IMR-90 (cell line): ENCODE results near the gene SGCA. TPM values are rescaled to one million over a fixed set of nuclear protein-coding genes. Genes with fewer than 3 reads are reported as not detected.

ENCODE experiments used
- ATAC-seq: fragments of 200-7000 bp; cut with Tn5 transposase; 2 replicates; pipeline ENCODE4 v1.9.1; 2020; ENCODE audit warnings: low read depth, mild to moderate bottlenecking, moderate library complexity
- BruUV-seq: library from RNA; stranded (reverse); fragments of 400-500 nt; replicated peaks from 2 replicates; lab custom pipeline; 2021; lab: Mats Ljungman, UMichigan
- CTCF ChIA-PET: fragments of 300-600 bp; formaldehyde crosslinking; extraction: SDS; loops from one replicate; lab custom pipeline; 2021; ENCODE audit warnings: antibody characterized with exemption; lab: Yijun Ruan, JAX
- POLR2A ChIA-PET: fragments of 300-600 bp; sonication (Branson Sonifier 250); formaldehyde crosslinking; loops from one replicate; lab custom pipeline; 2022; ENCODE audit warnings: antibody characterized with exemption; ENCODE audit not compliant: unreplicated experiment; lab: Charles Lee
- DNase-seq: peaks from one replicate; pipeline ENCODE4 v3.0.0; 2013
- H2AFZ ChIP-seq: replicated peaks from 2 replicates; pipeline ENCODE3; 2013; ENCODE audit warnings: low read length, mild to moderate bottlenecking; ENCODE audit not compliant: poor library complexity
- H2AK5ac ChIP-seq: 2 replicates; pipeline ENCODE4 v1.6.1; 2013; ENCODE audit warnings: low read depth, low read length, inconsistent platforms
- H2AK9ac ChIP-seq: replicated peaks from 2 replicates; pipeline ENCODE3; 2013; ENCODE audit warnings: mild to moderate bottlenecking, low read depth, low read length, moderate library complexity; ENCODE audit not compliant: poor library complexity
- H2BK120ac ChIP-seq: 2 replicates; pipeline ENCODE4 v1.6.1; 2013; ENCODE audit warnings: low read depth, low read length, inconsistent platforms
- H2BK15ac ChIP-seq: 3 replicates; pipeline ENCODE4 v1.6.1; 2013; ENCODE audit warnings: low read depth, low read length, inconsistent platforms
- H2BK20ac ChIP-seq: 2 replicates; pipeline ENCODE4 v1.6.1; 2013; ENCODE audit warnings: low read depth, mild to moderate bottlenecking, inconsistent platforms, low read length, moderate library complexity
- H2BK5ac ChIP-seq: 2 replicates; pipeline ENCODE4 v1.6.1; 2013; ENCODE audit warnings: mild to moderate bottlenecking, low read depth, low read length, inconsistent platforms; ENCODE audit not compliant: poor library complexity, severe bottlenecking
- H3K14ac ChIP-seq: replicated peaks from 2 replicates; pipeline ENCODE4 v1.6.1; 2013; ENCODE audit warnings: low read depth, low read length, inconsistent platforms
- H3K18ac ChIP-seq: 2 replicates; pipeline ENCODE4 v1.6.1; 2013; ENCODE audit warnings: low read depth, low read length, control low read depth
- H3K23ac ChIP-seq: 2 replicates; pipeline ENCODE4 v1.6.1; 2013; ENCODE audit warnings: low read depth, low read length, inconsistent platforms
- H3K27ac ChIP-seq: 2 replicates; pipeline ENCODE4 v1.5.1; 2013; ENCODE audit warnings: mild to moderate bottlenecking, control low read depth, low read length; ENCODE audit not compliant: insufficient read depth
- H3K27me3 ChIP-seq: 2 replicates; pipeline ENCODE4 v1.6.1; 2013; ENCODE audit warnings: low read length; ENCODE audit not compliant: control insufficient read depth, insufficient read depth
- H3K36me3 ChIP-seq: 2 replicates; pipeline ENCODE4 v1.6.1; 2013; ENCODE audit warnings: low read length, mixed read lengths; ENCODE audit not compliant: control insufficient read depth, insufficient read depth
- H3K4ac ChIP-seq: 2 replicates; pipeline ENCODE4 v1.6.1; 2013; ENCODE audit warnings: low read depth, low read length, inconsistent platforms
- H3K4me1 ChIP-seq: 2 replicates; pipeline ENCODE4 v1.6.1; 2013; ENCODE audit warnings: low read length, mixed read lengths; ENCODE audit not compliant: control insufficient read depth, insufficient read depth
- H3K4me2 ChIP-seq: 2 replicates; pipeline ENCODE4 v1.6.1; 2013; ENCODE audit warnings: low read depth, mild to moderate bottlenecking, control low read depth, low read length, moderate library complexity
- H3K4me3 ChIP-seq: 2 replicates; pipeline ENCODE4 v1.5.1; 2013; ENCODE audit warnings: low read depth, mild to moderate bottlenecking, control low read depth, low read length, moderate library complexity; ENCODE audit not compliant: insufficient read depth
- H3K56ac ChIP-seq: 2 replicates; pipeline ENCODE4 v1.6.1; 2013; ENCODE audit warnings: low read length, inconsistent platforms; ENCODE audit not compliant: insufficient read depth; ENCODE audit errors: extremely low read depth
- H3K79me1 ChIP-seq, 2 experiments: 2 replicates each; pipeline ENCODE4 v1.6.1; 2013; ENCODE audit warnings: low read length in 2 of 2, inconsistent platforms in 1 of 2, low read depth in 1 of 2
- H3K9ac ChIP-seq: 2 replicates; pipeline ENCODE4 v1.6.1; 2013; ENCODE audit warnings: low read depth, low read length, control low read depth
- H3K9me1 ChIP-seq: 2 replicates; pipeline ENCODE4 v1.6.1; 2013; ENCODE audit warnings: low read length, inconsistent platforms; ENCODE audit not compliant: insufficient read depth
- H3K9me3 ChIP-seq: 2 replicates; pipeline ENCODE4 v1.6.1; 2013; ENCODE audit warnings: low read length; ENCODE audit not compliant: control insufficient read depth, insufficient read depth
- H4K20me1 ChIP-seq: 2 replicates; pipeline ENCODE4 v1.6.1; 2013; ENCODE audit warnings: low read length, inconsistent platforms; ENCODE audit not compliant: insufficient read depth
- H4K5ac ChIP-seq: 2 replicates; pipeline ENCODE4 v1.6.1; 2013; ENCODE audit warnings: mild to moderate bottlenecking, low read depth, low read length, control low read depth
- H4K8ac ChIP-seq, 2 experiments: 2 replicates each; pipeline ENCODE4 v1.6.1; 2013; ENCODE audit warnings: low read depth in 2 of 2, low read length in 2 of 2, control low read depth in 1 of 2, inconsistent platforms in 1 of 2
- H4K91ac ChIP-seq: 2 replicates; pipeline ENCODE4 v1.6.1; 2013; ENCODE audit warnings: low read depth, low read length, inconsistent platforms; ENCODE audit not compliant: insufficient read depth
- CHD1 ChIP-seq: IDR thresholded peaks from 2 replicates; pipeline ENCODE4 v1.6.1; 2012; ENCODE audit warnings: low read depth, low read length, improper control_type of control experiment
- MAZ ChIP-seq: IDR thresholded peaks from 2 replicates; pipeline ENCODE4 v1.6.1; 2012; ENCODE audit warnings: low read depth, mild to moderate bottlenecking, low read length, improper control_type of control experiment, moderate library complexity, borderline replicate concordance
- WGBS, 2 experiments: methylation state at CpG; one replicate each; pipeline versions ENCODE4 v1.1.5 to v1.1.7; 2013; ENCODE audit warnings: missing lambda C conversion rate in 2 of 2; ENCODE audit not compliant: insufficient read length in 1 of 2; ENCODE audit errors: extremely low coverage in 2 of 2; 5-methylcytosine and 5-hydroxymethylcytosine counted together
- dilution Hi-C: fragments of 300-500 bp; cut with HindIII; formaldehyde crosslinking; loops from one replicate; pipeline ENCODE4 v1.14.3; 2018; ENCODE audit warnings: low sequenced_read_pairs; ENCODE audit not compliant: unreplicated experiment
- in situ Hi-C: fragments of 300-500 bp; cut with MboI; formaldehyde crosslinking; loops from 3 replicates; pipeline ENCODE4 v1.14.3; 2019; ENCODE audit warnings: low sequenced_read_pairs, inconsistent platforms, mixed read lengths
- intact Hi-C: fragments of 100-400 bp; cut with micrococcal nuclease; formaldehyde crosslinking; loops from 2 replicates; pipeline ENCODE4 v1.10.0; 2022
- polyA plus RNA-seq, 3 experiments: library from polyadenylated mRNA; depleted of rRNA; stranded (reverse); fragments of >200 nt; gene quantifications; 2 replicates each; pipeline ENCODE4 v1.2.3, GENCODE V29; 2012; ENCODE audit warnings: low replicate concordance in 1 of 3
- total RNA-seq: library from RNA; depleted of rRNA; stranded (reverse); fragments of >200 nt; gene quantifications from 2 replicates; pipeline ENCODE4 v1.2.3, GENCODE V29; 2012
- TF ChIP-seq, protein P1 (sequence below): fragments of 150-350 bp; IDR thresholded peaks from 2 replicates; pipeline ENCODE4 v1.6.1; 2017; ENCODE audit warnings: mild to moderate bottlenecking, antibody characterized with exemption, low read length, low read depth

Gene SGCA
- total and polyA plus RNA-seq, 2 of the 4 experiments (the other 2 are of a cell fraction), result 0.19 TPM; not detected in 1

DNA sequence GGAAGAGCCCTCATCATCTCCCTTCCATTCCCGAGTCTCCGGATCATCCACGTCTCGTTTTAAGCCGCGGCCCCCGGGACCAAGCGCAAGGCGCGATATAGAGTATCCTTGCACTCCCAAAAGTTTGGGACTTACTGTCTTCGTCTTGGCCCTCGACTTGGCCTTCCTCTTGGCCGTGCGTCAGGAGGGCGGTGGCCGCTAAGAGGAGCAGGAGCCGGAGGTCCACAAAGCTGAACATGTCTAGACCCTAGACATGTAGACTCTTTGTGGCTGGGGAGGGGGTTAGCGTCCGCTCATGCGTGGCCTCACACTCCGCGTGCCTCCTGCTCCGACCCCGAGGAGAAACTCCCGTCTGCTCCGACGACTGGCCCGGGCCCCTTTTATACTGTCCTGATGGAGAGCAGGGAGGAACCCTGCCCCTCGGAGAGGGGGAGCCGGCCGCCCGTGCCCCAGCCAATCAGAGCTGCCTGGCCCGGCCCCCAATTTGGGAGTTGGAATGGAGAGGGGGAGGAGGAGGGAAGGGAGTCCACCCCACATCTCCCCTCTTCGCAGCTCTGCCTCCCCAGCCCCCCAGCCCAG lies 35.6 kb downstream of the SGCA start, which contains the start of gene COL1A1 (continued):
- TF ChIP-seq, protein P1, sequence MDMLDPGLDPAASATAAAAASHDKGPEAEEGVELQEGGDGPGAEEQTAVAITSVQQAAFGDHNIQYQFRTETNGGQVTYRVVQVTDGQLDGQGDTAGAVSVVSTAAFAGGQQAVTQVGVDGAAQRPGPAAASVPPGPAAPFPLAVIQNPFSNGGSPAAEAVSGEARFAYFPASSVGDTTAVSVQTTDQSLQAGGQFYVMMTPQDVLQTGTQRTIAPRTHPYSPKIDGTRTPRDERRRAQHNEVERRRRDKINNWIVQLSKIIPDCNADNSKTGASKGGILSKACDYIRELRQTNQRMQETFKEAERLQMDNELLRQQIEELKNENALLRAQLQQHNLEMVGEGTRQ, result no peak

DNA sequence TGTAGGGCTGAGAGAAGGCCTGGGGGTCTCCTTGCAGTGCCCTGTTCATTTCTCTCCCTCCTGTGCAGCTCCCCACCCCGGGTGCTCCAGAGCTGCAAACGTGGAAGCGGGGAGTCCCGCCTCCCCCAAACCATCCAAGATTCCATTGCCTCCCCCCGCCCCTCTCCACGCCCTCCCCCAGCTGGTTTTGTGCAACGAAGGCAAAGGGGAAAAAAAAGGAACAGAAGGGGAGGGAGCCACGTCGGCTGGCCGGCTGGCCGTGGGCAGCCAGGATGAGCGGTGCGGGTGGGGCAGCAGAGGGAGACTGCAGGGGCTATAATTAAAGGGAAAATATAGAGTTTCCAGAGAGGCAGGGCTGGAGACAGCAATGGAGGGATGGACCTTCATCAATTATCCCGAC lies 37.3 kb downstream of the SGCA start:
- Histone ChIP-seq H3K9me1 (peaks cover 14% of the 10 kb centered on the region), H4K91ac (peak overlapping the region; percentile 100), H3K4me2 (peak overlapping the region; percentile 71), H2AK5ac (peak overlapping the region; percentile 99), H3K4me3 (no peak overlapping the region), H2BK20ac (peak overlapping the region; percentile 95), H3K79me1 (peaks cover 14 to 60% of the 10 kb centered on the region in 2 experiments; a peak in 3 of 4 replicates), H3K9ac (peak overlapping the region; percentile 67), H3K27ac (peak overlapping the region; percentile 96), H3K56ac (peak overlapping the region; percentile 89; the same call in 1 of the 2 replicates), H3K4ac (peak overlapping the region; percentile 99), H2AK9ac (peak overlapping the region; percentile 100), H3K9me3 (no peaks in the 10 kb centered on the region), H2BK5ac (peak overlapping the region; percentile 97), H4K8ac (peak overlapping the region; percentile 94 to 96), H3K4me1 (peaks cover 44% of the 10 kb centered on the region), H3K18ac (peak overlapping the region; percentile 79), H3K36me3 (peaks cover 17% of the 10 kb centered on the region), H2BK120ac (peak overlapping the region; percentile 99), H4K20me1 (peaks cover 32% of the 10 kb centered on the region), H4K5ac (peak overlapping the region; percentile 75), H3K14ac (peak overlapping the region; percentile 97), H3K27me3 (no peaks in the 10 kb centered on the region), H3K23ac (peak overlapping the region; percentile 94), H2BK15ac (peak overlapping the region; percentile 98), H2AFZ (peak overlapping the region; percentile 16)
- ATAC-seq (no peak), DNase-seq (peak; percentile 55)
- CTCF ChIA-PET, result interaction anchor here (1.5 kb wide), 1 partner anchor 69 kb away, joined by 3 read pairs; no protein-coding TSS in a partner anchor
- dilution Hi-C loops (no loop called here), in situ Hi-C loops (no loop called here), intact Hi-C loops (no loop called here)
- BruUV-seq, result no TSS peak
- TF ChIP-seq CHD1 (no peak), MAZ (peak; percentile 51; the same call in 1 of the 2 replicates)
- WGBS, 2 experiments, result 0% methylated on average over 2 of the region's 14 CpGs; no CpG with 5 or more reads in 1 of the 2 experiments
- POLR2A ChIA-PET, result interaction anchor here (0.6 to 8.6 kb wide), 4 partner anchors 8 to 65 kb away, joined by 3 to 149 read pairs (median 11); no protein-coding TSS in a partner anchor
